Neural progenitor cell (in vitro differentiated cells): ENCODE measurements around the gene WNT2B. TPM values are rescaled to one million over a fixed set of nuclear protein-coding genes. Genes with fewer than 3 reads are reported as not detected.

Experiments
- DNase-seq: peaks from one replicate; pipeline ENCODE4 v3.0.0-alpha.2; 2016; ENCODE audit warnings: low spot score
- H2AFZ ChIP-seq: fragments of 200-600 bp; sonication (generic); replicated peaks from 2 replicates; pipeline ENCODE4 v1.6.1; 2016; ENCODE audit warnings: antibody characterized with exemption
- H3F3A ChIP-seq: fragments of 200-600 bp; sonication (generic); 2 replicates; pipeline ENCODE4 v1.6.1; 2016; ENCODE audit warnings: antibody characterized with exemption, low read depth
- H3K27ac ChIP-seq: fragments of 200-600 bp; sonication (generic); 2 replicates; pipeline ENCODE4 v1.5.1; 2016; ENCODE audit warnings: mild to moderate bottlenecking
- H3K27me3 ChIP-seq: fragments of 200-600 bp; sonication (generic); 2 replicates; pipeline ENCODE4 v1.6.1; 2016; ENCODE audit warnings: mild to moderate bottlenecking, moderate library complexity
- H3K36me3 ChIP-seq: fragments of 200-600 bp; sonication (generic); 2 replicates; pipeline ENCODE4 v1.5.1; 2016
- H3K4me1 ChIP-seq: fragments of 200-600 bp; sonication (generic); 2 replicates; pipeline ENCODE4 v1.6.1; 2016; ENCODE audit warnings: mixed run types
- H3K4me2 ChIP-seq: fragments of 200-600 bp; sonication (generic); 2 replicates; pipeline ENCODE4 v1.6.1; 2016
- H3K4me3 ChIP-seq: fragments of 200-600 bp; sonication (generic); 2 replicates; pipeline ENCODE4 v1.5.1; 2016
- H3K79me2 ChIP-seq: fragments of 200-600 bp; sonication (generic); 2 replicates; pipeline ENCODE4 v1.6.1; 2016; ENCODE audit warnings: low read depth
- H3K9ac ChIP-seq: fragments of 200-600 bp; sonication (generic); 2 replicates; pipeline ENCODE4 v1.6.1; 2016
- H3K9me3 ChIP-seq: fragments of 200-600 bp; sonication (generic); 2 replicates; pipeline ENCODE4 v1.5.1; 2016; ENCODE audit warnings: low read depth
- H4K20me1 ChIP-seq: fragments of 200-600 bp; sonication (generic); 2 replicates; pipeline ENCODE4 v1.6.1; 2016; ENCODE audit warnings: low read depth
- H3K27ac Mint-ChIP-seq: 3 replicates; pipeline ENCODE4 v1.8.0; 2021; ENCODE audit warnings: mixed read lengths
- H3K27me3 Mint-ChIP-seq: 2 replicates; pipeline ENCODE4 v1.8.0; 2022; ENCODE audit warnings: low read depth, mild to moderate bottlenecking, inconsistent platforms, moderate library complexity, mixed read lengths; ENCODE audit not compliant: insufficient read depth
- H3K36me3 Mint-ChIP-seq: 3 replicates; pipeline ENCODE4 v1.8.0; 2021; ENCODE audit warnings: mixed read lengths
- H3K4me1 Mint-ChIP-seq: 3 replicates; pipeline ENCODE4 v1.8.0; 2021; ENCODE audit warnings: mixed read lengths
- H3K4me3 Mint-ChIP-seq: 3 replicates; pipeline ENCODE4 v1.8.0; 2021; ENCODE audit warnings: mild to moderate bottlenecking, moderate library complexity, mixed read lengths
- H3K9me3 Mint-ChIP-seq: 3 replicates; pipeline ENCODE4 v1.8.0; 2020; ENCODE audit warnings: mixed read lengths
- CTCF ChIP-seq: fragments of 200-600 bp; sonication (generic); IDR thresholded peaks from 2 replicates; pipeline ENCODE4 v1.5.1; 2017; ENCODE audit warnings: antibody characterized with exemption, mild to moderate bottlenecking
- EZH2 ChIP-seq: fragments of 200-600 bp; sonication (generic); IDR thresholded peaks from 2 replicates; pipeline ENCODE4 v1.6.1; 2017; ENCODE audit warnings: antibody characterized with exemption, mild to moderate bottlenecking, moderate library complexity
- EZH2phosphoT487 ChIP-seq: fragments of 200-600 bp; sonication (generic); IDR thresholded peaks from 2 replicates; pipeline ENCODE4 v1.6.1; 2017; ENCODE audit warnings: antibody characterized with exemption
- total RNA-seq: library from RNA; depleted of rRNA; stranded (reverse); fragments of >200 nt; gene quantifications from 2 replicates; pipeline ENCODE4 v1.2.3, GENCODE V29; 2015; ENCODE audit warnings: low replicate concordance

The WNT2B gene
- total RNA-seq, 1 donor from 2014 or later = 1.6 TPM

DNA sequence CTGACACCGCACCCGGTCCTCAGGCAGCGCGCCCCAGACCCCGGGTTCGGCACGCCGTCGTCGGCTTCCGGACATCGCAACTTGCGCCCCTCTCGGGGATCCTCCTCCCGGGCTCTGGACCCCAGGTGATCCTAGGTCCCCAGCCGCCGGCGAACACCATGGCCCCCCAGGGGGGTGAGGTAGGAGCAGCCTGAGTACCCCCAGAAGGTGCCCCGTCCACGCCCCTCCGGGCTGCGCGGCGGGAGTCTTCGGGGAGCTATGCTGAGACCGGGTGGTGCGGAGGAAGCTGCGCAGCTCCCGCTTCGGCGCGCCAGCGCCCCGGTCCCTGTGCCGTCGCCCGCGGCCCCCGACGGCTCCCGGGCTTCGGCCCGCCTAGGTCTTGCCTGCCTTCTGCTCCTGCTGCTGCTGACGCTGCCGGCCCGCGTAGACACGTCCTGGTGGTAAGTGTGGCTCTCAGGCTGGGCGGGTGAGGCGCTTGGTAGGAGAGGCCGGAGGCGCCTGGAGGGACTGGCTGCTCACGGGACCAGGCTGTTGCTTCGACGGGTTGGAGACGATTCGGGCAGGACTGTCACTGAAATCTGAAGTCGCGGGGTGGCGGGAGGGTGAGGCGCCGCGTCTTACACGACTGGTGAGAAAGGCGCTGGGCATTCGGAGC, 367 bp downstream of the WNT2B start:
- Histone ChIP-seq H4K20me1 (no peaks in the 10 kb centered on the region), H3K4me1 (peaks cover 33% of the 10 kb centered on the region), H3K36me3 (no peaks in the 10 kb centered on the region), H3K79me2 (no peaks in the 10 kb centered on the region), H3K9ac (no peak overlapping the region), H3K4me3 (peak overlapping the region; percentile 60), H3K9me3 (no peaks in the 10 kb centered on the region), H3K27ac (no peak overlapping the region), H2AFZ (peak overlapping the region; percentile 96), H3F3A (peaks cover 24% of the 10 kb centered on the region), H3K27me3 (peaks cover 99% of the 10 kb centered on the region), H3K4me2 (peak overlapping the region; percentile 93)
- Mint-ChIP-seq H3K27ac (no peak overlapping the region), H3K4me1 (peaks cover 66% of the 10 kb centered on the region), H3K36me3 (peaks cover 13% of the 10 kb centered on the region), H3K9me3 (no peaks in the 10 kb centered on the region), H3K27me3 (peaks cover 20% of the 10 kb centered on the region), H3K4me3 (peak overlapping the region; percentile 84)
- peak; percentile 88 for TF ChIP-seq EZH2phosphoT487
- no peak for TF ChIP-seq CTCF
- TF ChIP-seq EZH2 = peak; percentile 96
- DNase-seq = peak; percentile 54

- Histone ChIP-seq H3K36me3 (no peaks in the 10 kb centered on the region), H3F3A (peaks cover 24% of the 10 kb centered on the region), H3K9me3 (no peaks in the 10 kb centered on the region), H3K4me1 (peaks cover 35% of the 10 kb centered on the region), H2AFZ (no peak overlapping the region), H3K4me2 (peak overlapping the region; percentile 93), H3K9ac (no peak overlapping the region), H4K20me1 (no peaks in the 10 kb centered on the region), H3K27me3 (peaks cover 99% of the 10 kb centered on the region), H3K79me2 (no peaks in the 10 kb centered on the region), H3K27ac (no peak overlapping the region), H3K4me3 (peak overlapping the region; percentile 60)
- Mint-ChIP-seq H3K4me1 (peaks cover 66% of the 10 kb centered on the region), H3K9me3 (no peaks in the 10 kb centered on the region), H3K27ac (peak overlapping the region; percentile 95), H3K36me3 (peaks cover 13% of the 10 kb centered on the region), H3K4me3 (peak overlapping the region; percentile 84), H3K27me3 (peaks cover 22% of the 10 kb centered on the region)
- DNase-seq = no peak
- peak; percentile 86 for TF ChIP-seq EZH2
- no peak for TF ChIP-seq CTCF
These were observed 954 bp downstream of the WNT2B start for GRCh38 chr1:112509660-112510178.

DNA sequence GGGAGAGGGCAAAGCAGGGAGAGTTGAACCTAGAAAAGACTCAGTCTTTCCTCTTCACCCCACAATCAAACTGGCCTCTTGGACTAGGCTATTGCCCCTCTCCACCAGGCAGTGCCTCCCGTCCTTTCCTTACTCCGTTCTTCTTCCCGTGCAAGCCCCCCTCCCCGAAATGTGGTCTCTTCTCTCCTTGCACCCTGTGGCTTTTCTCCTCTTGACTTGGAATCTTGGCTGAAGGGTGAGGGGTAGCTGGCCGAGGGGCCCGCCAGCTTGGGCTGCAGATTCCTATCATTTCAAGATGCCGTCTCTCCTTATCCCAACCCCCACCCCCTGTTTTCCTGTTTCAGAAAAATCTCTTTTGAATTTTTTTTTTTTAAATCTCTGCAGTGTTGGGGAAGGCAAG, 1.6 kb downstream of the WNT2B start:
- Mint-ChIP-seq H3K27me3 (peaks cover 23% of the 10 kb centered on the region), H3K27ac (peak overlapping the region; percentile 95), H3K9me3 (no peaks in the 10 kb centered on the region), H3K36me3 (peaks cover 13% of the 10 kb centered on the region), H3K4me1 (peaks cover 66% of the 10 kb centered on the region), H3K4me3 (peak overlapping the region; percentile 84)
- peak overlapping the region; percentile 93 for H3K4me2 ChIP-seq
- H3K27me3 ChIP-seq = peaks cover 95% of the 10 kb centered on the region
- no peaks in the 10 kb centered on the region for H3K36me3 ChIP-seq
- H3K9me3 ChIP-seq = no peaks in the 10 kb centered on the region
- no peak overlapping the region for H3K9ac ChIP-seq
- H2AFZ ChIP-seq = no peak overlapping the region
- H3K4me1 ChIP-seq = peaks cover 41% of the 10 kb centered on the region
- TF ChIP-seq CTCF = no peak
- no peak for TF ChIP-seq EZH2
- no peak for TF ChIP-seq EZH2phosphoT487
- no peak overlapping the region for H3K27ac ChIP-seq
- peaks cover 29% of the 10 kb centered on the region for H3F3A ChIP-seq
- H3K79me2 ChIP-seq = no peaks in the 10 kb centered on the region
- H3K4me3 ChIP-seq = peak overlapping the region; percentile 60
- peaks cover 4% of the 10 kb centered on the region for H4K20me1 ChIP-seq
- DNase-seq = no peak
